ENCODE data around the gene SLC35B2. TPM values are rescaled to one million over a fixed set of nuclear protein-coding genes. Genes with fewer than 3 reads are reported as not detected.

The SLC35B2 gene
- total RNA-seq, 2 experiments from 2014 or later, result 13.9 to 16.5 TPM

GRCh38 chr6:44229376-44230033 is 27.8 kb downstream of the SLC35B2 start:
- intact Hi-C loops (cut with micrococcal nuclease; ENCODE audit: unreplicated experiment), result loop anchor here (10.0 kb wide), 2 partner anchors 455 to 525 kb away; partner anchors contain the start of gene VEGFA
- H3K9me2 ChIP-seq (ENCODE audit: insufficient read depth, low read length), result no peaks in the 10 kb centered on the region
- peaks cover 70% of the 10 kb centered on the region for H3K36me3 ChIP-seq (ENCODE audit: insufficient read depth, low read length)
- no peak overlapping the region for H2AFZ ChIP-seq (ENCODE audit: low read length)
- BruUV-seq (replicated peaks), result no TSS peak
- DNase-seq (ENCODE audit: low spot score), result no peak
- no peak overlapping the region for H3K4me2 ChIP-seq (ENCODE audit: low read length)
- no peak overlapping the region for H3K27ac ChIP-seq (ENCODE audit: low read depth, low read length, poor library complexity, severe bottlenecking)
- peaks cover 34% of the 10 kb centered on the region for H3K4me1 ChIP-seq (ENCODE audit: insufficient read depth, low read length, poor library complexity, severe bottlenecking)
- H4K20me1 ChIP-seq (ENCODE audit: insufficient read depth, low read length), result peaks cover 6% of the 10 kb centered on the region
- ChIA-PET POLR2A (interaction anchor here (0.6 kb wide), 1 partner anchor 13 kb away, joined by 5 read pairs; no protein-coding TSS in a partner anchor), CTCF (ENCODE audit: unreplicated experiment) (no interaction called here)
- H3K4me3 ChIP-seq (ENCODE audit: low read depth, low read length, poor library complexity, severe bottlenecking), result no peak overlapping the region
- TF ChIP-seq CTCF (conservative IDR thresholded peaks at IDR 0.05; ENCODE audit: low read length) (no peak), EZH2phosphoT487 (IDR thresholded peaks at IDR 0.05; ENCODE audit: borderline replicate concordance, low read depth, low read length) (no peak)
- H3K79me2 ChIP-seq (ENCODE audit: insufficient read depth, low read depth, low read length), result peaks cover 20% of the 10 kb centered on the region
- no peaks in the 10 kb centered on the region for H3K9me3 ChIP-seq (ENCODE audit: low read length)

- Histone ChIP-seq H3K79me2 (ENCODE audit: insufficient read depth, low read depth, low read length) (peaks cover 27% of the 10 kb centered on the region), H3K9me2 (ENCODE audit: insufficient read depth, low read length) (no peaks in the 10 kb centered on the region), H3K4me3 (ENCODE audit: low read depth, low read length, poor library complexity, severe bottlenecking) (no peak overlapping the region), H3K4me1 (ENCODE audit: insufficient read depth, low read length, poor library complexity, severe bottlenecking) (peaks cover 34% of the 10 kb centered on the region), H2AFZ (ENCODE audit: low read length) (no peak overlapping the region), H3K27ac (ENCODE audit: low read depth, low read length, poor library complexity, severe bottlenecking) (no peak overlapping the region), H3K4me2 (ENCODE audit: low read length) (no peak overlapping the region), H4K20me1 (ENCODE audit: insufficient read depth, low read length) (peaks cover 10% of the 10 kb centered on the region), H3K36me3 (ENCODE audit: insufficient read depth, low read length) (peaks cover 63% of the 10 kb centered on the region), H3K9me3 (ENCODE audit: low read length) (no peaks in the 10 kb centered on the region)
- intact Hi-C loops (cut with micrococcal nuclease; ENCODE audit: unreplicated experiment), result loop anchor here (10.0 kb wide), 2 partner anchors 454 to 524 kb away; partner anchors contain the start of gene VEGFA
- ChIA-PET POLR2A (interaction anchor here (1.1 kb wide), 1 partner anchor 10 kb away, joined by 5 read pairs; no protein-coding TSS in a partner anchor), CTCF (ENCODE audit: unreplicated experiment) (no interaction called here)
- BruUV-seq (replicated peaks), result no TSS peak
- TF ChIP-seq EZH2phosphoT487 (IDR thresholded peaks at IDR 0.05; ENCODE audit: borderline replicate concordance, low read depth, low read length), result no peak
- TF ChIP-seq CTCF (conservative IDR thresholded peaks at IDR 0.05; ENCODE audit: low read length), result no peak
- DNase-seq (ENCODE audit: low spot score), result no peak
Measured at GRCh38 chr6:44228836-44229235, 28.5 kb downstream of the SLC35B2 start.

DNA sequence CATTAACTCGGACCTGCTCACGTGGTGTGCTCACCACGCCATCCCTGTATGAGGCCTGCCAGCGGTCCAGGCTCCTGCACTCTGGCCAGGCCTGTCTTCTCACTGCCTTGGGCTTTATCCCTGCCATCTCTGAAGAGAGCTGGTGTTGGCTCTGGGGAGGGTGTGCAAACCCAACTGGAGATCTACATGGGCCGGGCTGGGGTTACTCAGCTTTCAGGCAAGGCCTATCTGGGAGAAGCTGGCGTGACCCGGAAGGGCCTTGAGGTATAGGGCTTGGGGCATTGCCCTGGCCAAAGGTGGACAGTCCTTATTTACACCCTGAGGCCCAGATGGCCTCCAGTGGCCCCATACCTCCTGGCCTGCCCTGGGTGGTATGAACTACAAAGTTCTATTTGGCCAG is 28.9 kb downstream of the SLC35B2 start:
- ChIA-PET CTCF (ENCODE audit: unreplicated experiment) (no interaction called here), POLR2A (interaction anchor here (0.9 to 1.1 kb wide), 2 partner anchors 10 to 14 kb away, joined by 3 to 5 read pairs; no protein-coding TSS in a partner anchor)
- peaks cover 27% of the 10 kb centered on the region for H3K79me2 ChIP-seq (ENCODE audit: insufficient read depth, low read depth, low read length)
- no peak overlapping the region for H3K4me2 ChIP-seq (ENCODE audit: low read length)
- peaks cover 59% of the 10 kb centered on the region for H3K36me3 ChIP-seq (ENCODE audit: insufficient read depth, low read length)
- no peak overlapping the region for H3K27ac ChIP-seq (ENCODE audit: low read depth, low read length, poor library complexity, severe bottlenecking)
- no peaks in the 10 kb centered on the region for H3K9me2 ChIP-seq (ENCODE audit: insufficient read depth, low read length)
- H4K20me1 ChIP-seq (ENCODE audit: insufficient read depth, low read length), result peaks cover 10% of the 10 kb centered on the region
- H2AFZ ChIP-seq (ENCODE audit: low read length), result no peak overlapping the region
- DNase-seq (ENCODE audit: low spot score), result no peak
- TF ChIP-seq CTCF (conservative IDR thresholded peaks at IDR 0.05; ENCODE audit: low read length), result no peak
- no peak for TF ChIP-seq EZH2phosphoT487 (IDR thresholded peaks at IDR 0.05; ENCODE audit: borderline replicate concordance, low read depth, low read length)
- H3K9me3 ChIP-seq (ENCODE audit: low read length), result no peaks in the 10 kb centered on the region
- peaks cover 33% of the 10 kb centered on the region for H3K4me1 ChIP-seq (ENCODE audit: insufficient read depth, low read length, poor library complexity, severe bottlenecking)
- H3K4me3 ChIP-seq (ENCODE audit: low read depth, low read length, poor library complexity, severe bottlenecking), result no peak overlapping the region
- no TSS peak for BruUV-seq (replicated peaks)
- intact Hi-C loops (cut with micrococcal nuclease; ENCODE audit: unreplicated experiment), result loop anchor here (10.0 kb wide), 2 partner anchors 454 to 524 kb away; partner anchors contain the start of gene VEGFA

Measured in OCI-LY7 (cell line).